Measurements from ENCODE around the gene MAEA. TPM values are rescaled to one million over a fixed set of nuclear protein-coding genes. Genes with fewer than 3 reads are reported as not detected.

Gene MAEA
- total RNA-seq, 1 donor from 2014 or later: 38.2 TPM

- Histone ChIP-seq H3K9me3 (ENCODE audit: low read depth) (peaks cover 18% of the 10 kb centered on the region), H3K4me1 (no peaks in the 10 kb centered on the region), H2AFZ (replicated peaks) (no peak overlapping the region), H3K4me3 (no peak overlapping the region), H3K27me3 (peaks cover 4% of the 10 kb centered on the region), H4K20me1 (ENCODE audit: low read depth) (no peaks in the 10 kb centered on the region), H3F3A (ENCODE audit: low read depth) (no peaks in the 10 kb centered on the region), H3K79me2 (ENCODE audit: low read depth) (no peaks in the 10 kb centered on the region), H3K4me2 (no peak overlapping the region), H3K9ac (no peak overlapping the region), H3K27ac (no peak overlapping the region), H3K36me3 (peaks cover 5% of the 10 kb centered on the region)
- no peak for DNase-seq (ENCODE audit: low spot score)
- no peak overlapping the region for H3K4me3 Mint-ChIP-seq
- H3K4me1 Mint-ChIP-seq: peaks cover 2% of the 10 kb centered on the region
- peaks cover 75% of the 10 kb centered on the region for H3K9me3 Mint-ChIP-seq
- H3K27me3 Mint-ChIP-seq (ENCODE audit: insufficient read depth, low read depth): no peaks in the 10 kb centered on the region
- peaks cover 40% of the 10 kb centered on the region for H3K36me3 Mint-ChIP-seq
- H3K27ac Mint-ChIP-seq: no peak overlapping the region
- no peak for TF ChIP-seq EZH2phosphoT487 (IDR thresholded peaks at IDR 0.05)
- TF ChIP-seq CTCF (IDR thresholded peaks at IDR 0.05): no peak
- no peak for TF ChIP-seq EZH2 (IDR thresholded peaks at IDR 0.05)
Measured at GRCh38 chr4:1255151-1255550, 34.5 kb upstream of the MAEA start.

- Mint-ChIP-seq H3K4me1 (no peaks in the 10 kb centered on the region), H3K36me3 (peaks cover 39% of the 10 kb centered on the region), H3K9me3 (peaks cover 71% of the 10 kb centered on the region), H3K27me3 (ENCODE audit: insufficient read depth, low read depth) (no peaks in the 10 kb centered on the region), H3K27ac (no peak overlapping the region), H3K4me3 (no peak overlapping the region)
- H3K9me3 ChIP-seq (ENCODE audit: low read depth): peaks cover 18% of the 10 kb centered on the region
- peaks cover 5% of the 10 kb centered on the region for H3K36me3 ChIP-seq
- H3K4me2 ChIP-seq: no peak overlapping the region
- H3K4me3 ChIP-seq: no peak overlapping the region
- peaks cover 4% of the 10 kb centered on the region for H3K27me3 ChIP-seq
- no peak overlapping the region for H3K9ac ChIP-seq
- no peak overlapping the region for H2AFZ ChIP-seq (replicated peaks)
- no peak for TF ChIP-seq EZH2 (IDR thresholded peaks at IDR 0.05)
- no peak for TF ChIP-seq EZH2phosphoT487 (IDR thresholded peaks at IDR 0.05)
- TF ChIP-seq CTCF (IDR thresholded peaks at IDR 0.05): no peak
- no peaks in the 10 kb centered on the region for H3F3A ChIP-seq (ENCODE audit: low read depth)
- no peak for DNase-seq (ENCODE audit: low spot score)
- H4K20me1 ChIP-seq (ENCODE audit: low read depth): no peaks in the 10 kb centered on the region
- no peak overlapping the region for H3K27ac ChIP-seq
- H3K79me2 ChIP-seq (ENCODE audit: low read depth): no peaks in the 10 kb centered on the region
- no peaks in the 10 kb centered on the region for H3K4me1 ChIP-seq
Measured at GRCh38 chr4:1255699-1256098, 34.0 kb upstream of the MAEA start.

- peaks cover 55% of the 10 kb centered on the region for H3K9me3 Mint-ChIP-seq
- peaks cover 10% of the 10 kb centered on the region for H3K9me3 ChIP-seq (ENCODE audit: low read depth)
- H3K9ac ChIP-seq: no peak overlapping the region
- no peaks in the 10 kb centered on the region for H3K4me1 ChIP-seq
- TF ChIP-seq CTCF (IDR thresholded peaks at IDR 0.05) (no peak), EZH2 (IDR thresholded peaks at IDR 0.05) (no peak), EZH2phosphoT487 (IDR thresholded peaks at IDR 0.05) (no peak)
- H3K4me2 ChIP-seq: no peak overlapping the region
- peaks cover 18% of the 10 kb centered on the region for H3K36me3 Mint-ChIP-seq
- no peak overlapping the region for H2AFZ ChIP-seq (replicated peaks)
- H3F3A ChIP-seq (ENCODE audit: low read depth): no peaks in the 10 kb centered on the region
- H3K27me3 ChIP-seq: peaks cover 4% of the 10 kb centered on the region
- H3K4me1 Mint-ChIP-seq: no peaks in the 10 kb centered on the region
- H3K27ac ChIP-seq: no peak overlapping the region
- no peak for DNase-seq (ENCODE audit: low spot score)
- H3K27me3 Mint-ChIP-seq (ENCODE audit: insufficient read depth, low read depth): peaks cover 5% of the 10 kb centered on the region
- no peak overlapping the region for H3K4me3 ChIP-seq
- no peaks in the 10 kb centered on the region for H3K79me2 ChIP-seq (ENCODE audit: low read depth)
- no peaks in the 10 kb centered on the region for H3K36me3 ChIP-seq
- no peak overlapping the region for H3K27ac Mint-ChIP-seq
- no peak overlapping the region for H3K4me3 Mint-ChIP-seq
- H4K20me1 ChIP-seq (ENCODE audit: low read depth): no peaks in the 10 kb centered on the region
Measured at GRCh38 chr4:1258457-1258856, 31.2 kb upstream of the MAEA start.
